ENCODE data around the gene PHF24.
"Not testable (repeated sequence)": the region's sequence is repeated elsewhere in the genome, so short reads cannot be mapped to it uniquely, and the experiment has no call there.

PHF24 gene

GRCh38 chr9:34996181-34996904 lies 38.3 kb downstream of the PHF24 start:
- in situ Hi-C loops (cut with HindIII; ENCODE audit: low sequenced_read_pairs): no loop called here

GRCh38 chr9:34996905-34997279 lies 38.8 kb downstream of the PHF24 start:
- in situ Hi-C loops (cut with HindIII; ENCODE audit: low sequenced_read_pairs): no loop called here

DNA sequence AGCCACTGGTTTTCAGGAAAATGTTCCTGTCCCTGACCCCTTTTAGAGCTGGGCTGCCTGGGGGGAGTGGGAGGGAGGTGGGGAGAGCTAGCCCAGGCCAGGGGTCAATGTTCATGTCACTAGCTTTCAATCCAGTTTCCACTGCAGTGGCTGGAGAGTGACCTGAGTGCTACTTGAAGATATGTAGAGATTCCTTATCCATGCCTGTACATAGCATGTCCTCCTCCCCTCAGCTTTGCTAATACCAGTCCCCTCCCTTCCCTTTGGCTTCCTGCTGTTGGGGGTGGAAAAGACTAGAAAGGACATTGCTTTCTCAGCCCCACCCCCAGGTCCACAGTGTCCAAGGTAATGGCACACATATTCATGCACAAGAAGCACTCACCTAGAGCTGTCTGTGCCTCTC lies 39.3 kb downstream of the PHF24 start:
- in situ Hi-C loops (cut with HindIII; ENCODE audit: low sequenced_read_pairs): no loop called here

DNA sequence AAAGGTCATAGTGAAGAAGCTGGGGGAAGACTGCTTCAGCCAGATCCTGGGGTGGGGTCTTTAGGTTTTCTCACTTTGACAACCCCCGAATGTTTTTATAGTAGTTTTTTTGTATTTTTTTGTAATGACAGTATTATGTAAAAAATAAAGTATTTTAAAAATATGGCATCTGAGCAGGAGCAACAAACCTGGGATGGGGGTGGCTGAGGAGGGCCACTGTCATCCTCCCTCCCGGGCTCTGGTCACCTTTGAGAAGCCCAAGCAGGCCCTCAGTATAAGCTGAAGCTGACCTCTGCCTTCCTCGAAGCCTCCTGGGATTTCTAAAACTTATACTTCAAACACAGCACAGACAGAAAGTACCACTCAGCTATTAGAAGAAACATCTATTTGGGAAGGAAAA lies 40.2 kb downstream of the PHF24 start:
- in situ Hi-C loops (cut with HindIII; ENCODE audit: low sequenced_read_pairs): no loop called here

- in situ Hi-C loops (cut with HindIII; ENCODE audit: low sequenced_read_pairs): no loop called here
Observed at GRCh38 chr9:34999576-34999975, 41.5 kb downstream of the PHF24 start.

GRCh38 chr9:35000535-35001284 lies 42.6 kb downstream of the PHF24 start:
- in situ Hi-C loops (cut with HindIII; ENCODE audit: low sequenced_read_pairs): no loop called here

GRCh38 chr9:35001285-35001677 lies 43.2 kb downstream of the PHF24 start:
- in situ Hi-C loops (cut with HindIII; ENCODE audit: low sequenced_read_pairs): no loop called here

DNA sequence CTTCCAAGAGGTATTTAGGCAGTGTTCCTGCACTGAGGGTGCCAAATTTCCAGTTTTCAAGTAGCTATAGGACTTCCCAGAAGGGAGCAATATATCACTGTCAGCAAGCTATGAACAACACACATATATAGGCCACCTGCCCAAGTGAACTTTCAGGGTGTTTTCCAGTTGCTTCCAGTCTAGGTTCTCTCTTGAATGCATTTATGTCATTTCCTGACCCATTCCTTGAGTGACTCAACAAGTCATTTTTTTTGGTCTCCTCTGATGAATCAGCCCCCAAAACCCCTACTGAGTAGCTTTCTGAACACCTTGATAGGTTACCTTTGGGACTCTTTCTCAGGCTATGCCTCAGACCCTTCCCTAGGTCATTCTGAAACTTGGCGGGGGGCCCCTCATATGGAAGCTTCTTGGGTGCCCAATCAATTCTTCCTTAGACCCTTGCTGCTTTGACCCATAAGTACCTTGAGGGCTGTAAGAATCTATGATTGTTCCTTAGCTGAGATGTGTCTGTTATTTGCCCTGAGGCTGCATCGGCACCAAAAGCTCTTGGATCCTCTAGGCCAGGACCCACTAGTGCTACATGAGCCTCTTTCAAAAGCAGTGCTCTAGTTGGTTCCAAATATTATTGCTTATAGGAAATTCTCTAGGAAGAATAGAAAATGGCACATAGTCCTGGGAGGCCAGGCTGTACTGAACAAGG lies 43.9 kb downstream of the PHF24 start:
- in situ Hi-C loops (cut with HindIII; ENCODE audit: low sequenced_read_pairs): no loop called here

DNA sequence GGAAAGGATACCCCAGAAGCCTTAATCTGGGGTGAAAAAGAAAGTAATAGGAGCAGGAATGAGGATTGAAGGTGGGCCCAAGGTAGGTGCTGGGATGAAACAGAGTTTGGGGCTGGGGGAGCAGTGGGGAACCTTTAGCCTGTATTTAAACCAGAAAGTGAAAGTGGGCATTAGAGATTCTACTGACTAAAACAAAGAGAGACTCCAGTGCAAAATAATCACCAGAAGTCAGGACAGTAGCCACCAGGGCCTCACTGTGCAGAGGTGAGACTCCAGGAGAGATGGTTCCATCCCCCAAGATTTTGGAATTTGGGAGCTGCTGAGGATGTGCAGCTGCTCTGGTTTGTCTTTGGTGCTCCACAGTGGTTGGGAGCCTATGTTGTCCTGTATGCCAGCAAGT lies 44.5 kb downstream of the PHF24 start:
- in situ Hi-C loops (cut with HindIII; ENCODE audit: low sequenced_read_pairs): no loop called here

- in situ Hi-C loops (cut with HindIII; ENCODE audit: low sequenced_read_pairs): not testable (repeated sequence)
Observed at GRCh38 chr9:35004299-35004698, 46.2 kb downstream of the PHF24 start.

- in situ Hi-C loops (cut with HindIII; ENCODE audit: low sequenced_read_pairs): no loop called here
Observed at GRCh38 chr9:35010351-35010958, 52.4 kb downstream of the PHF24 start.

- in situ Hi-C loops (cut with HindIII; ENCODE audit: low sequenced_read_pairs): no loop called here
Observed at GRCh38 chr9:35014517-35014916, 56.4 kb downstream of the PHF24 start.

DNA sequence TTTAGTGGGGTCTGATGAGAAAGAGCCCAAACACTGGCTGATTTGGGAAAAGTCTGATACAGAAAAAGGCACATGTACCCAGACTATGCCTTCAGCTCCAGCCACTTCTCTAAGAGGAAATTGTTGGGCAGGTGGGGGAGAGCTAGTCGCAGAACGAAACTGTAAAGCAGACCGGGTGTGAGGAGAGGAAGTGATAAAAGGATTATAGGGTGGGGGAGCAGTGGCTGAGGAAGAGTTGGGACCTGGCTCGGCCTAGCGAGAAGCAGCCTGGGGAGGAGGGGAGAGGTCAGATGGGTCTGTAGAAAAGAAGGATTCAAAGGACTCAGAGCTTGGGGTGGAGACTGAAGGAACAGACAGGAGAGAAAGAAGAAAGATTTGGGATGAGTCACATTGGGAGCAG lies 65.4 kb downstream of the PHF24 start:
- in situ Hi-C loops (cut with HindIII; ENCODE audit: low sequenced_read_pairs): not testable (repeated sequence)

DNA sequence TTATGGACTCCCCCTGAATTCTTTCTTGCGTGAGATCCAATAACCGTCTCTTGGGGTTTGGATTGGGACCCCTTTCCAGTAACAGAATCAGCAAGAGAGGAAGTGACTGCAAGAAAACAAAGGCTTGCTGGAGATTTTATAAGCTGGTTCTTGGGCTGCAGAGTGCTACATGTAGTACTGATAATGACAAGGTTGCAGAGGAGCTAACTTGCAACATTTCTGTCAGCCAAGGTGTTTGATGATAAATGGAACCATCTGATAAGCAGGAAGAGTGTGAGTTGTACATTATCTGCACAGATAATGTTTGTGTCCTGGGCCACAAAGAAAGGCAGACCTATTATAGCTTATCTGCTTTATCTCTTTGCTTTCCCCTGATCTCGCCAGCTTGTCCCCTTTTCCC lies 68.6 kb downstream of the PHF24 start:
- in situ Hi-C loops (cut with HindIII; ENCODE audit: low sequenced_read_pairs): no loop called here

- in situ Hi-C loops (cut with HindIII; ENCODE audit: low sequenced_read_pairs): no loop called here
Observed at GRCh38 chr9:35027374-35027773, 69.3 kb downstream of the PHF24 start.

DNA sequence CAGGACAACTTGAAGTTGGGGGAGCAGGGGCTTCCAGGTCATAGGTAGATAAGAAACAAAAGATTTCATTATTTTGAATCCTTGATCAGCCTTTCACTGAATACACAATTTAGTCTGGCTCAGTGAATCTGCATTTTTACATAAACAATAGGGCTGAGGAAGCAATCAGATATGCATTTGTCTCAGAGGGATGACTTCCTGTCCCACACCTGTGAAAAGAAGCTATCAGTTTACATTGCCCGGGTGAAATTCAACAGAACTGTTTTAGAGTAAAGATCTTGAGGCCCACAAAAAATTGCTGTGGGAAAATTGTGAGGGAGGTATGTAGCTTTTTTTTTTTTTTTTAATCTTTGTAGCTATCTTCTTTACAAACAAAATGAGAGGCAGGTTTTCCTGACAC lies 69.8 kb downstream of the PHF24 start:
- in situ Hi-C loops (cut with HindIII; ENCODE audit: low sequenced_read_pairs): no loop called here

DNA sequence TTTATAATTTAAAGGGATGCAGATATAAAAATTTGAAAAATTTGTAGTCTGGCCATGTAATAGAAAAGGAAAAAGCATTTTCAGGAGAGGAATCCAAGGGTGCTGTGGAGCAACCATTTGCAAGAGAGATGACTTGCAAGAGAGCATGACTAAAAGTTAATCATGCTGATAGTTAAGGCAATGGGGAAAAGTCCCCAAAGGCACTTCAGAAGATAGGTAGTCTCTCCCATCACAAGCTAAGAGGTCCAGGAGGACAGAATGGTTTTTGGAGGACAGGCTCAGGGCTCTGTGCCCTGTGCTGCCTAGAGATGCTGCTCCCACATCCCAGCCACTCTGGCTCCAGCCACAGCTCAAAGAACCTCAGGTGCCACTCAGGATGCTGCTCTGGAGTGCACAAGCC lies 70.3 kb downstream of the PHF24 start:
- in situ Hi-C loops (cut with HindIII; ENCODE audit: low sequenced_read_pairs): no loop called here

DNA sequence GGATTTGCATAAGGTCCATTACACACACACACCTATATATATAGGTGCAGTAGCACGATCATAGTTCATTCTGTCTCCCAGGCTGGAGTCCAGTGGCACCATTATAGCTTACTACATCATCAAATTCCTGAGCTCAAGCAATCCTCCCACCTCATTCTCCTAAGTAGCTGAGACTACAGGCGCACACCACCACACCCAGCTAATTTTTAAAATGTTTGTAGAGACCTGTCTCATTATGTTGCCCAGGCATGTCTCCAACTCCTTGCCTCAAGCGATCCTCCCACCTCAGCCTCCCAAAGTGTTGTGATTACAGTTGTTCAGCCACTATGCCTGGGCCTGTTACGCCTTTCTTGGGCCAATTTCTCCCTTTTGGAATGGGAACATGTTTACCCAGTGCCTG lies 71.2 kb downstream of the PHF24 start:
- in situ Hi-C loops (cut with HindIII; ENCODE audit: low sequenced_read_pairs): no loop called here

GRCh38 chr9:35029852-35030251 lies 71.8 kb downstream of the PHF24 start:
- in situ Hi-C loops (cut with HindIII; ENCODE audit: low sequenced_read_pairs): no loop called here
